Airway epithelial cell (primary cell): ENCODE measurements around the gene DNMT3A. TPM values are rescaled to one million over a fixed set of nuclear protein-coding genes. Genes with fewer than 3 reads are reported as not detected.

ENCODE experiments used
- total RNA-seq: library from RNA; depleted of rRNA; stranded (reverse); fragments of >200 nt; gene quantifications from 2 replicates; pipeline ENCODE4 v1.2.3, GENCODE V29; 2015

The DNMT3A gene
- total RNA-seq: 4.1 and 9.2 TPM in 2 replicates

GRCh38 chr2:25341753-25342371 lies at the start of gene DNMT3A:
Gene DNMT3A, minus strand, starts transcription at chr2:25341925. Its CDS starts 27,941 bp downstream, at chr2:25313984.

Other genes with a start within 250 kb of the DNMT3A start
- 0.85 and 0.88 TPM in 2 replicates for gene POMC, start 173.3 kb downstream of the DNMT3A start, total RNA-seq